Calu3 (cell line): Measurements from ENCODE around the gene MYO5A. TPM values are rescaled to one million over a fixed set of nuclear protein-coding genes. Genes with fewer than 3 reads are reported as not detected.

Experiments
- BruUV-seq: library from RNA; stranded (reverse); fragments of 400-500 nt; replicated peaks from 2 replicates; lab custom pipeline; 2021; lab: Mats Ljungman, UMichigan
- CTCF ChIA-PET: fragments of 300-600 bp; sonication (Branson Sonifier 250); formaldehyde crosslinking; loops from one replicate; lab custom pipeline; 2022; ENCODE audit warnings: antibody characterized with exemption; lab: Charles Lee
- DNase-seq: peaks from one replicate; pipeline ENCODE4 v3.0.0; 2022
- H3K27ac Mint-ChIP-seq: one replicate; pipeline ENCODE4 v1.8.0; 2022; ENCODE audit warnings: mixed read lengths; ENCODE audit not compliant: unreplicated experiment
- H3K27me3 Mint-ChIP-seq: one replicate; pipeline ENCODE4 v1.8.0; 2022; ENCODE audit warnings: mixed read lengths; ENCODE audit not compliant: unreplicated experiment
- H3K36me3 Mint-ChIP-seq: one replicate; pipeline ENCODE4 v1.8.0; 2022; ENCODE audit warnings: mild to moderate bottlenecking, moderate library complexity, mixed read lengths; ENCODE audit not compliant: insufficient read depth, unreplicated experiment
- H3K4me1 Mint-ChIP-seq: one replicate; pipeline ENCODE4 v1.8.0; 2022; ENCODE audit warnings: mild to moderate bottlenecking, low read depth, mixed read lengths; ENCODE audit not compliant: unreplicated experiment
- H3K4me3 Mint-ChIP-seq: one replicate; pipeline ENCODE4 v1.8.0; 2022; ENCODE audit warnings: mild to moderate bottlenecking, low read depth, moderate library complexity, mixed read lengths; ENCODE audit not compliant: unreplicated experiment
- H3K9me3 Mint-ChIP-seq: one replicate; pipeline ENCODE4 v1.8.0; 2022; ENCODE audit warnings: low read depth, mixed read lengths; ENCODE audit not compliant: unreplicated experiment
- intact Hi-C: fragments of 100-400 bp; cut with micrococcal nuclease; formaldehyde crosslinking; loops from one replicate; pipeline ENCODE4 v1.10.0; 2022; ENCODE audit not compliant: unreplicated experiment
- total RNA-seq: library from RNA; stranded (reverse); gene quantifications from 2 replicates; pipeline ENCODE4 v1.2.3, GENCODE V29; 2022
- TF ChIP-seq, protein P1 (sequence below): fragments of 200-600 bp; IDR thresholded peaks from one replicate; pipeline ENCODE4 v1.8.0; 2022; ENCODE audit warnings: antibody characterized with exemption; ENCODE audit not compliant: unreplicated experiment

Gene MYO5A
- total RNA-seq, 1 experiment from 2014 or later: 6.1 TPM

DNA sequence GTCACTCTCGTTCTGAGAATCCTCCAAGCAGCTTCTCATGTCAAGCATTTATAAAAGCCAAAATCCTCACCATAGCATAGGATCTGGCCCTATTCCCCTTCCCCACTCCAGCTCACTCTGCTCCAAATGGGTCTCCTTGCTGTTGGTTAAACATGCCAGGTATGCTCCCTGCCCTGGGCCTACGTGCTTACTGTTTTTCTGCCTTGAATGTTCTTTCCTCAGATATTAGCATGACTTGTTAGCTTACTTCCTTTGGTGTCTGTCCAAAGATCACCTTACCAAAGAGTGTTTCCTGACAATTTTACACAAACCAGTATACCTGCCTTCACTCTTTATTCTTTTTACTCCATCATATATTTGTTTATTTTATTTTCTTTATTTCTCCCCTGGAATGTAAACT lies 200.0 kb downstream of the MYO5A start:
- H3K4me1 Mint-ChIP-seq: peaks cover 9% of the 10 kb centered on the region
- H3K27me3 Mint-ChIP-seq: no peaks in the 10 kb centered on the region
- CTCF ChIA-PET: no interaction called here
- intact Hi-C loops: no loop called here
- no peak overlapping the region for H3K27ac Mint-ChIP-seq
- no peak for DNase-seq
- BruUV-seq: no TSS peak
- H3K9me3 Mint-ChIP-seq: no peaks in the 10 kb centered on the region
- TF ChIP-seq, protein P1, sequence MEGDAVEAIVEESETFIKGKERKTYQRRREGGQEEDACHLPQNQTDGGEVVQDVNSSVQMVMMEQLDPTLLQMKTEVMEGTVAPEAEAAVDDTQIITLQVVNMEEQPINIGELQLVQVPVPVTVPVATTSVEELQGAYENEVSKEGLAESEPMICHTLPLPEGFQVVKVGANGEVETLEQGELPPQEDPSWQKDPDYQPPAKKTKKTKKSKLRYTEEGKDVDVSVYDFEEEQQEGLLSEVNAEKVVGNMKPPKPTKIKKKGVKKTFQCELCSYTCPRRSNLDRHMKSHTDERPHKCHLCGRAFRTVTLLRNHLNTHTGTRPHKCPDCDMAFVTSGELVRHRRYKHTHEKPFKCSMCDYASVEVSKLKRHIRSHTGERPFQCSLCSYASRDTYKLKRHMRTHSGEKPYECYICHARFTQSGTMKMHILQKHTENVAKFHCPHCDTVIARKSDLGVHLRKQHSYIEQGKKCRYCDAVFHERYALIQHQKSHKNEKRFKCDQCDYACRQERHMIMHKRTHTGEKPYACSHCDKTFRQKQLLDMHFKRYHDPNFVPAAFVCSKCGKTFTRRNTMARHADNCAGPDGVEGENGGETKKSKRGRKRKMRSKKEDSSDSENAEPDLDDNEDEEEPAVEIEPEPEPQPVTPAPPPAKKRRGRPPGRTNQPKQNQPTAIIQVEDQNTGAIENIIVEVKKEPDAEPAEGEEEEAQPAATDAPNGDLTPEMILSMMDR: no peak
- no peaks in the 10 kb centered on the region for H3K36me3 Mint-ChIP-seq
- H3K4me3 Mint-ChIP-seq: no peak overlapping the region

DNA sequence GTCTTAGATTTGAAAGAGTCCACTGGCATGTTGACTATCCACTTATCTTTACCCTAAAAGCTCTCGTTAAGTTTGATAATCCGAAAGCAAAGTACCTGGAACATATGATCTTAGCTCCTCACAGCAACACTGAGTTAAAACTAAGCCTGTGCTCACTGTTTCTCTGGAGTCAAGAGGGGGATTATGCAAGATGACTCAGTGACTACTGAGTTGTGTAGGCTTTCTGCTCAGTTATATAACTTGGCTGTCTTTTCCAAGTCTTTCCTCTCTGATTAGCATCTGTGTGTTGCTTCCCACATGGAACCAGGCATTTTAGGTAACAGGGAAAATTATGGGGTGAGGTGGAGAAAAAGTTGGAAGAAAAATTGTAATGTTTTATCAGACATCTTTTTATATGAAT lies 201.9 kb downstream of the MYO5A start:
- BruUV-seq: no TSS peak
- TF ChIP-seq, protein P1: no peak
- no peak for DNase-seq
- Mint-ChIP-seq H3K27ac (no peak overlapping the region), H3K36me3 (no peaks in the 10 kb centered on the region), H3K27me3 (no peaks in the 10 kb centered on the region), H3K4me3 (no peak overlapping the region), H3K4me1 (peaks cover 7% of the 10 kb centered on the region), H3K9me3 (no peaks in the 10 kb centered on the region)
- CTCF ChIA-PET: no interaction called here
- intact Hi-C loops: no loop called here

DNA sequence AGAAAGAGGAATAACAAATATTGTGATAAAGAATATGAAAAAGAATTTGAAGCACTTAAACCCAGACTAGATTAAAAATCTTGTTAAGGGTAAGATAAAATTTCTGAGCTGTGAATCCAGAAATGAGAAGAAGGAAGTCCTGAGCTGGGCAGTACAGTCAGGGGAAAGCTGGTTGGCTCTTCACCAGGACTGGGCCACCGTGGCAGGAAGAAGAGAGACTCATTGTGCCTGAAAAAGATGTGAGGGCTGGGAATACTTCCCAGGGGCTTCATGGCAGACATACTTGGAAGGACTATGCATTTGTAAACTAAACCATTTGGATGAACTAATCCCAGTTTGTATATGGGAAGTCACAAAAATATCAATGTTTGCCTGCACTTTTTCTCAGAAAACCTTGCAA lies 204.6 kb downstream of the MYO5A start:
- no peaks in the 10 kb centered on the region for H3K36me3 Mint-ChIP-seq
- no peak overlapping the region for H3K4me3 Mint-ChIP-seq
- H3K27me3 Mint-ChIP-seq: no peaks in the 10 kb centered on the region
- TF ChIP-seq, protein P1: no peak
- CTCF ChIA-PET: interaction anchor here (0.7 kb wide), 1 partner anchor 109 kb away, joined by 3 read pairs; no protein-coding TSS in a partner anchor
- intact Hi-C loops: no loop called here
- H3K27ac Mint-ChIP-seq: no peak overlapping the region
- no TSS peak for BruUV-seq
- H3K4me1 Mint-ChIP-seq: no peaks in the 10 kb centered on the region
- no peak for DNase-seq
- no peaks in the 10 kb centered on the region for H3K9me3 Mint-ChIP-seq

DNA sequence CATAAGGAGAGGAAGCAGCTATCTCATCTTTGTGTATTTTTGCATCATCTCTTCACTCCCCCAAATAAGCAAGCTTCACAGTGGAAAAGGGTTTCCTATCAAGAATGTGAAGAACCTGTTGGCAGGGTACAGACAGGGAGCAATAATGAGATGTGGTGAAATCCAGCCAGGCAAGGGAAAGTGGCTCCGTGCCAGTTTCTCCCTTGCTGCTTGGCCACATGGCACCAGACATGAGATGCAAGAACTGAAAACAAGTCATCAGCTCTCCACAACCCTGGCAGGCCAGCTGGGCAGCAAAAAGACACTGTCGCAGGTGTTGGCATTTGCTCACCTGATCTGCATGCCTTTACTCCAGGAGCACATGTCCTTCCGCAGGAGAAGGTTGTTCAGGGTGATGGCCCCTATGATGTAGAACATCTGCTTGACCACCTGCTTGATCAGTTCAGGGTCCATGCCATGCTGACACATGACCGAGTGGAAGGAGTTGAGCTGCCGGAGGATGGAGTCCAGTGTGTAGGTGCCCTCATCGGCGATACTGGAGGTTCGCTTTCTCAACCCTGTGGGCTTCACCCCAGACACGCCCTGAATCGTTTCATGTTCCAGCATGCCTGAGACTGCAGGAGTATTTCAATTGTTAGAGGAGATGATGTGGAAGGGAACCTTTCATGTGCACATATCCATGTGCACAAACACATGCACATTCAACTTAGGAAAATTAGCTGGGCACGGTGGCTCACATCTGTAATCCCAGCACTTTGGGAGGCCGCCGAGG lies 209.8 kb downstream of the MYO5A start:
- Mint-ChIP-seq H3K4me3 (no peak overlapping the region), H3K27me3 (no peaks in the 10 kb centered on the region), H3K27ac (no peak overlapping the region), H3K4me1 (no peaks in the 10 kb centered on the region), H3K9me3 (peaks cover 3% of the 10 kb centered on the region), H3K36me3 (no peaks in the 10 kb centered on the region)
- BruUV-seq: no TSS peak
- intact Hi-C loops: no loop called here
- TF ChIP-seq, protein P1: no peak
- CTCF ChIA-PET: interaction anchor here (1.1 kb wide), 1 partner anchor 31 kb away, joined by 4 read pairs; no protein-coding TSS in a partner anchor
- DNase-seq: no peak
